GM21737 (cell line): Measurements from ENCODE around the gene SEC23IP.
"Not testable (repeated sequence)": the region's sequence is repeated elsewhere in the genome, so short reads cannot be mapped to it uniquely, and the experiment has no call there.

Source experiments
- ATAC-seq: cut with Tn5 transposase; IDR thresholded peaks from one replicate; pipeline ENCODE4 v1.9.1; 2021; ENCODE audit warnings: mild to moderate bottlenecking, moderate library complexity; ENCODE audit not compliant: unreplicated experiment

SEC23IP gene

DNA sequence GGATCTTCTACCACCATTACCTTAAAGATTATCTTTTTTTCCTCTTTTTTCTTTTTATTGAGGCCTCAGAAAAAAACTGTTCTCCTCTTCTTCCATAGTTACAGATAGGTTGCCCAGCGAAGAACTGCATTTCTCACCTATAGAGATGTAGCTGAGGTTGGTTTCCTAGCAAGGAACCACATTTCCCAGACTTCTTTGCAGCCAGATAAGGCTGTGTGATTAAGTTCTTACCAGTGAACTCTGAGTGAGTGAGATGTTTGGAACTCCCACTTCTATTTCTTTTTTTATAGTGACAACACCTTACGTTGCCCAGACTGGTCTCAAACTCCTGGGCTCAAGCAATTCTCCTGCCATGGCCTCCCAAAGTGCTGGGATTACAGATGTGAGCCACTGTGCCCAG lies 14.0 kb upstream of the SEC23IP start:
- ATAC-seq = no peak

- not testable (repeated sequence) for ATAC-seq
Observed at GRCh38 chr10:119883901-119884611, 8.5 kb upstream of the SEC23IP start.

- ATAC-seq = not testable (repeated sequence)
Observed at GRCh38 chr10:119886070-119886469, 6.5 kb upstream of the SEC23IP start.

GRCh38 chr10:119888715-119889114 lies 3.8 kb upstream of the SEC23IP start:
- ATAC-seq = not testable (repeated sequence)

- not testable (repeated sequence) for ATAC-seq
Observed at GRCh38 chr10:119889201-119889600, 3.3 kb upstream of the SEC23IP start.

- ATAC-seq = not testable (repeated sequence)
Observed at GRCh38 chr10:119890307-119890706, 2.2 kb upstream of the SEC23IP start.

DNA sequence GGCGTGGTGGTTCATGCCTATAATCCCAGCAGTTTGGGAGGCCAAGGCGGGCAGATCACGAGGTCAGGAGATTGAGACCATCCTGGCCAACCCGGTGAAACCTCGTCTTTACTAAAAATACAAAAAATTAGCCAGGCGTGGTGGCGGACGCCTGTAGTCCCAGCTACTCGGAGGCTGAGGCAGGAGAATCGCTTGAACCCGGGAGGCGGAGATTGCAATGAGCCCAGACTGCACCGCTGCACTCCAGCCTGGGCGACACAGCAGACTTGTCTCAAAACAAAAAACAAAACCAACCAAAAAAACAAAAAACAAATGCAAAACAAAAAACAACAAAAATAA lies 712 bp upstream of the SEC23IP start:
- not testable (repeated sequence) for ATAC-seq

DNA sequence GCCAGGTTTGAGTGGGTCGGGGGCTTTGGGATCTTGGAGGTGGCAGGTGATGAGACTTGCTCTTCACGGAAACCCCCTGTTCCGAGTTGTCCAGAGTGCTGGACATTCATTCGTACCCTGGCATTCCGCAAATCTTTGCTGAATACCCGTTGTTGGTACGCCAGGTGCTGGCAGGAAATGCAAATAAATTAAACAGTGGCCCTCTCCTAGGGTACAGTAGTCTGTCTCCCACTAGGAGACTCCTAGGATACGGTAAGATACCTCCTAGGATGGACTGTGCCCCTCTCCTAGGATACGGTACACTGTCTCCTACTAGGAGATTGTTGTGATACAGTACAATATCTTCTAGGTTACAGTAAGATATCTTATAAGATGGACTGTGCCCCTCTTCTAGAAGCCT lies 544 bp downstream of the SEC23IP start:
- ATAC-seq = no peak

DNA sequence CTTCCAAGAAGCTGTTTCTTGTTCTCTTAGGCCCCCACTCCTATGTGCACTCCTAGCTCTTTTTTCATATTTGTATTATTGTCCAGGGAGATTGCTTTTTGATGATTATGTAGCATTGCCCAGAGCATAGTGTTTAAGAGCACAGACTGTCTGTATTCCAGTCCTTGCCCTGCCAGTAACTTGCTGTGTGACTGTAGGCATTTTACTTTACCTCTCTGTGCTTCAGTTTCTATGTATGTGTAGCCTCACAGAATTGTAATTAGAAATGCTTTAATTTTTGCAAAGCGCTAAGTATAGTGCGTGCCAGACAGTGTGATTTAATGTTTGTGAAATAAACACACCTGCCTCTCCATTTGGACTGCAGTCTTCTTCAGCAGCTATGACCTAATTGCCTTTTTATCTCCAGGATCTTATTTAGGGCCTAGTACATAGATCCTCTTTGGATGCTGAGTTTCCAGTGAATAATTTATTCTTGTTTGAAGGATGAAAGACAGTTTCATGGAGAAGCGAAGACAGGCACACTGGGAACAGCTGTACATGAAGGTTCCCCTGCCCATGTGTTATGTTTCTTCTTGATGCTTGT lies 1.4 kb downstream of the SEC23IP start:
- no peak for ATAC-seq

DNA sequence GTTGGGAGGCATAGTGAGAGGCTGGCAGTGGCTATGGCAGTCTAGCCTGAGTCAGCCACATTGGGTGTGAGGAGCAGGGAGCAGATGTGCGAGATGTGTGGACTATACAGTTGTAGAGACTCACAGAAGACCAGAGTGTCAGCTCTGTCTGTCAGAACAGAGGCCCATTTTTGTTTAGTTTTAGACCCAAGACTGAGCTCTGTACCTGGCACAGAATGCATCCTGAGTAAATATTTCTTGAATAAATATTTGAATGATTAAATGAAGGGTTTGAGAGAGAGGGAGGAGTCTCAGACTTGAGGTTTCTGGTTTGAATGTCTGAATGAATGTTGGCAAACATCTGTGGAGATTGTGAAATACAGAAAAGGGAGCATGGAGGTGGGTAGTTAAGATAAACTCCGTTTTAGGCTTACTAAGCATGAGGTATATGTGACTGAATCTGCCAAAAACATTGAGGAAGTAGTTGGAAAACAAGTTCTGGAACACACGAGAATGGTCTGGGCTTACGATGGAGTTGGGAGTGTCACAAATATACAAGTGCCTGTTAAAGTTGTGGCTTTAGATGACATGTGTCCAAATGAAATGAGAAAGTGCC lies 3.6 kb downstream of the SEC23IP start:
- ATAC-seq = no peak

DNA sequence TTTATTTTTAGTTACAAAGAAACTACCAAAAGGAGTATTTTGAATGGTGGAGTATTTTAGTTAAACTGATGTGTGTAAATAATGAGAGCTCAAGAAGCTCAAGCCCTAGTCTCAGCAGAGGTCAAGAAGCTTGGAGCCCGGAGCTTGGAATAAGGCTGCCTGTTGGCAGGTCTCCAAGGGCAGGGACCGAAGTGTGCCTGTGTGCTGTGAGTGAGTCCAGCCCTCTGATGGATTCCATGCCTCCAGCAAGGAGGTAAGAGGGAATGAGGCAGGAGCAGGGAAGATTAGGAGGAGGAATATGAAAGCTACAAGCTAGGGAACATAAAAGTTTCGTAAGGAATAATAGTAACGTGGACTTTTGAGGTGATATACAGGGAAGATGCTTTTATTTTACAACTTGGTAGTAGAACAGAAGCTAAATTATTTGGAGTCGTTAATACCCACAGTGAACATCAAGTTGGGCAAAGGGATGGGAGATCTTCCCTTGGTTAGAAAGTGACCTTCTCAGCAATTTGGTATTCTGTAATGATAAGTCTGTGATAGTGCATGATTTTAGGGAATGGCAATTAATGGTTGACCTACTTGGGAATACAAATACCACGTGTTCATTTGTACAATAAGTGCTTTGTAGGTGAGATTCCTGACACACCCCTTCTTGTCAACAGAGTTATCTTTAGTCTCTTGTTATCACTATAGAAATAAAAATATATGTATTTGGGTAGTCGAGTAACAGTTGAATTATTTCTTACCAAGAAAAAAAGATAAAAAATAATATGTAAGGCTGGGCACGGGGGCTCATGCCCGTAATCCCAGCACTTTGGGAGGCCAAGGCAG lies 4.6 kb downstream of the SEC23IP start:
- ATAC-seq = no peak

- ATAC-seq = no peak
Observed at GRCh38 chr10:119898577-119898976, 6.0 kb downstream of the SEC23IP start.

- no peak for ATAC-seq
Observed at GRCh38 chr10:119903946-119904666, 11.6 kb downstream of the SEC23IP start.

DNA sequence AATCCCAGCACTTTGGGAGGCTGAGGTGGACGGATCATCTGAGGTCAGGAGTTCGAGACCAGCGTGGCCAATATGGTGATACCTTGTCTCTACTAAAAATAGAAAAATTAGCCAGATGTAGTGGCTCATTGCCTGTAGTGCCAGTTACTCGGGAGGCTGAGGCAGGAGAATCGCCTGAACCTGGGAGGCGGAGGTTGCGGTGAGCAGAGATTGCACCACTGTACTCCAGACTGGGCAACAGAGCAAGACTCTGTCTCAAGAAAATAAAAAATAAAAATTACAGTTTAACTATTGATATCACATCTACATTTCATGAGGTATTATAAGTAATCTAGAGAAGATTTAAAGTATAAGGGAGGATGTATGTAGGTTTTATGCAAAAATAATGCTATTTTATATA lies 15.2 kb downstream of the SEC23IP start:
- not testable (repeated sequence) for ATAC-seq

- no peak for ATAC-seq
Observed at GRCh38 chr10:119908166-119908565, 15.6 kb downstream of the SEC23IP start.

DNA sequence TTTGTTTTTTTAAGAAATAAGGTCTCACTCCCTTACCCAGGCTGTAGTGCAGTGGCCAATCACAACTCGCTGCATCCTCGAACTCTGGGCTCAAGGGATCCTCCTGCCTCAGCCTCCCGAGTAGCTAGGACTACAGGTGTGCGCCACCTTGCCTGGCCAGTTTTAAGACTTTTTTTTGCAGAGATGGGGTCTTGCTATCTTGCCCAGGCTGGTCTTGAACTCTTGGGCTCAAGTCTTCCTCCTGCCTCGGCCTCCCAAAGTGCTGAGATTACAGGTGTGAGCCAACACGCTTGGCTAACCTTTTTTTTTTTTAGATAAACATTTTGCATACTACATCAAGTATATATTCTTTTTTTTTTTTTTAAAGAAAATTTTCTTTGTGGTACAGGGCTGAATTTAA lies 18.2 kb downstream of the SEC23IP start:
- ATAC-seq = no peak

- no peak for ATAC-seq
Observed at GRCh38 chr10:119917777-119918176, 25.2 kb downstream of the SEC23IP start.

DNA sequence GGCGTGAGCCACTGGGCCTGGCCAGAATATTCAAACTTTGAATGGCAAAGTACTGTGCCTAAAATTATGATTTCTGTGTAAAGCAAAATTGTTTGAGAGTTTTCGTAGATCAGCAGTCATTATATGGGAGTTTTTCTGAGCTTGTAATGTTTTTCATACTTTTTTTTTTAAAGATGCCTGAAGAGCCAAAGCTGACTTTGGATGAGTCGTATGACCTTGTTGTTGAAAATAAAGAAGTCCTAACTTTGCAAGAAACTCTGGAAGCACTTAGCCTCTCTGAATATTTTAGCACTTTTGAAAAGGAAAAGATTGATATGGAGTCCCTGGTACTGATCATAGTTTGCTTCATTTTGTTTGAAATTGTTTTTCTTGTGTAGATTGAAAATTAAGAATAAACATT lies 26.7 kb downstream of the SEC23IP start:
- ATAC-seq = no peak

- no peak for ATAC-seq
Observed at GRCh38 chr10:119919826-119920225, 27.3 kb downstream of the SEC23IP start.

GRCh38 chr10:119928411-119928810 lies 35.9 kb downstream of the SEC23IP start:
- no peak for ATAC-seq

- ATAC-seq = no peak
Observed at GRCh38 chr10:119931871-119932270, 39.3 kb downstream of the SEC23IP start.
